Activated T-cell treated with anti-CD3 and anti-CD28 coated beads for 1 hour (primary cell): Measurements from ENCODE around the gene RIMS1.

Experiments used
- DNase-seq: peaks from one replicate; pipeline ENCODE4 v3.0.0-alpha.2; 2020; ENCODE audit warnings: low read depth

The RIMS1 gene

GRCh38 chr6:72238900-72239299 is 352.6 kb downstream of the RIMS1 start:
- no peak for DNase-seq

DNA sequence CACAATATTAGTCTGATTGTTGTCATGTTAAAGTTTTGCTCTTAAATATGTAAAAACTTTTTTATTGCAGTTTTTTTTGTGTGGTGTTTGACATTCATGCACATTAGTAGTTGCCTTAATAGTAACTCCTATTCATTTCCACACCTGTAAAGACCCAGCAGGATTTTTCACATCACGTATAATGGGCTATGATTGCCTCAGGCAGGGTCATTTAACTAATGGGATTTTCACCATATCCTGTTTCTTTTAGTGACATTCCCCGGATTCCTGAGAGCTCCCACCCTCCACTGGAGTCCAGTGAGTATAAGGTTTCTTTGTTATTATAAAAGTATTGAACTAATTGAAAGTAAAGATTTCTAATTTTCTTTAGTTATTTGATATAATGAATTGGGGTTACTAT is 359.2 kb downstream of the RIMS1 start:
- no peak for DNase-seq

DNA sequence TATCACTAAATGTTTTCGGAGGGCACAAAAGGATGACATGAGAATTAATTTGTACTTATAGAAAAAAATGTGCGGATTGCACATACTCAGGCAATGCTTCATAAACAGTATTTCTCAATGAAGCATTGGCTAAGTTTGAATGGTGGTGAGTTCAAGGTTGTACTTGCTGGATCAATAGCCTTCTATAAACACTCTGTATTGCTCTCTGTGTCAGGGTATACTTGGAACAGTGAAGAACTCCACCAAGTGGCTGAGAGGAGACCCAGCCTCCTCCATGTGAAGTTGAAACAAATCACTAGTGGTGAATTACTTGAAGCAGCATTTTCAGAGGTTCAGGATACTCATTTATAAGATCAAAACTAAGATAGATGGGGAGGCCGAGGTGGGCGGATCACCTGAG is 360.6 kb downstream of the RIMS1 start:
- DNase-seq: no peak

- DNase-seq: no peak
Measured at GRCh38 chr6:72248621-72249020, 362.3 kb downstream of the RIMS1 start.

DNA sequence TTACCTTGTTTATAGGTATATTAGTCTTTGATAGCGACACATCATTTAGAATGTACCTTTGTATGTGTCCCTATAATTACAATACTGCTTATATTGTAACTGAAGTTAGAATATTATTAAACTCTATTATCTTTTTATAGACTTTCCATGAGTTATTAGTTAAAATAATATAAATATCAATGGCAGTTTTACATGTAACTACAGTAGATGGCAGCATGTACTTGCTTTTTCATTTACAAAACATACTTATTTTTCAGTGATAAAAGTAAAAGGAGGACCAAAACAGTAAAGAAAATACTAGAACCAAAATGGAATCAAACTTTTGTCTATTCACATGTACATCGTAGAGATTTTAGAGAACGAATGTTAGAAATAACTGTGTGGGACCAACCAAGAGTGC is 364.3 kb downstream of the RIMS1 start:
- DNase-seq: no peak

DNA sequence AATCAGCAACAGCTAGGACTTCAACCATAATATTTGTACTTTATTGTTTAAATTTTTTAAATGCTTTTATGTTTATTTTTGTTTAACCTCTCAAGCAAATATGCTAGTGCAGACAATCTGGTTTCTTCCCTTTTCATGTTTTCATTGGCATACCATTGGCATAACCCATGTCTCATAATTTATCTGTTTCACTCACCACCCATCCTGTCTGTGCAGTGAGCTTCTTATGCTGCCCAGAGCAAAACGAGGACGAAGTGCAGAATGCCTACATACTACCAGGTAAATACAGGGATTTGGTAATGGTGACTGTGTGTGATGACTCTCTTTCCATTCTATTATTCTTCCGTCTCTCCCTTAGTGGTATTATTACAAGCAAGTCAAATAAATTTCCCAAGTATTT is 374.1 kb downstream of the RIMS1 start:
- DNase-seq: no peak

DNA sequence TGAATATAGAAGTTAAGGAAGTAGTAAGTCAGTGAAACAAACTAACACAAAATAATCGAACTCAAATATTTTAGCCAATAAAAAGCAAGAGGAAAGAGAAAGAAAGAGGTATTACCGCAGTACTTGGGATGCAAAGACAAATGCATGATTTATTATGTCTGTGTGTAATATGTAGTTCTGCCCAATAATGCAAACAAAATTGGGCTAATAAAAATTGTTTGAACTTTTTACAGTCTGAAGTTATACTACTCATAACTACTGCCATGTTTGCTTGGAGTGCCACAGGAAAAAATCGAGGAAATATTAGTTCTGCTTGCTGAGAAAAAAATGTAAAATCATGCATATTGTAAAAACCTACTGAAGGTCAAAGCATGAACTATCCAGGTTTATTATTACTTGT is 375.2 kb downstream of the RIMS1 start:
- DNase-seq: no peak

DNA sequence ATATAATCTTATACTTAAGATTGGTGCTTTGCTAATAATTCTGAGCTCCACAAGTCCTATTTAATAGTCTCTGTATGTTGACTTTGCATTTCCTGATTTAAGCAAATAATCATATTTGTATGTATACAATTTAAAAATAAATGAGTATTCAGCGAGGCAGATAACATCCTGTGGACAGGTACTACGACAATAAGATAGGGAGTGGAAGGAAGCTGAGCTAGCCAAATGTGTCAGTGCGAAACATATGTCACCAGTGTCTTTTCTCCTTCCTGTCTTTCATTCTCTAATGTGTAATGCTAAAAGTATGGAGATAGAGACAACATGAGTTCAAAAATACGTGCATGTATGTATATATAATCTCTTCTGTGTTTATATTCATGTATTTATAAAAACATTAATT is 375.9 kb downstream of the RIMS1 start:
- DNase-seq: no peak

DNA sequence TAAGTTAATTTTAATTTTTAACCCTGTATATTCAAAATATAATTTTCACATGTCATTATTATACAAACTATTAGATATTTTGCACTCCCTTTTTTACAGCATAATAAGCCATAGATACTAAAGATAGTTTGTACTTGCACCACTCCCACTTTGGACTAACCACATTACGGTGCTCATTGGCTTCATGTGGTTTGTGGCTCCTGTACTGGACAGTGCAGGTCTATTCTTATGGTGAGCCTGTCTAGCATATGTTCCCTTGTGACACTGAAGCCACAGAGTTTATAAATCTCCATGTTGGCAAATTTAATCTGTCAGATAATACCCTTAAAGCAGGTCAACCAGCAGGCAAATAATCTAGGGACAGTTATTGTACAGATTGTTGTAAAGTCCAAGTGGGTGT is 381.1 kb downstream of the RIMS1 start:
- DNase-seq: no peak

DNA sequence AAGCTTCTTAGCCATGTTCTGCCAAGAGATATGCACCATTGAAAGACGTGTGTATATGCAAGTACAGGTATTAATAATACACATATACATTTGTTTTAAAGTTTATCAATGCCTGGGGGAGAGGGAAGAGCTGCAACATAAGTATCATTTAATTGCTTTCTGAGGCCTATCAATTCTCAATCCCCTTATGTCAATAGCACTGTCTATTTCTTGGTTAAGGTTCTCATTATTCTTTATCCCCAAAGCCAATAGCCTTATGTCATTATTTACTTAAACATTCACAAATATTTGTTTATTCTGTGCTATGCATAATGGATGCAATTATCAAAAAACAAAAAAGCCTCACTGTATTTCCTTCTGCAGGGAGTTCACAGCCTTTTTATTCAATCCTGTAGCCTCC is 385.2 kb downstream of the RIMS1 start:
- DNase-seq: no peak

GRCh38 chr6:72272958-72273357 is 386.6 kb downstream of the RIMS1 start:
- DNase-seq: no peak

DNA sequence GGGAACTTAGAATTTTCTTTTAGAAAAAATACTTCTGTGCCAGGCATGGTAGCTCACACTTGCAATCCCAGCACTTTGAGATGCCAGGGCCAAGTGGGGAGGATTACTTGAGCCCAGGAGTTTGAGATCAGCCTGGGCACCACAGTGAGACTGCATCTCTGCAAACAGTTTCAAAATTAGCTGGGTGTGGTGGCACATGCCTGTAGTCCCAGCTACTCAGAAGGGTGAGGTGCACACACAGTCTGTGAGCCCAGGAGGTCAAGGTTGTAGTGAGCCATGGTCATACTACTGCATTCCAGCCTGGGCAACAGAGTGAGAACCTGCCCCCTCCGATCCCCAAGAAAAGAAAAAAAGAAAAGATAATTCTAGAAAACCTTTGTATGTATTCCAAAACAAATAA is 389.5 kb downstream of the RIMS1 start:
- no peak for DNase-seq

GRCh38 chr6:72282201-72282600 is 395.9 kb downstream of the RIMS1 start:
- no peak for DNase-seq

DNA sequence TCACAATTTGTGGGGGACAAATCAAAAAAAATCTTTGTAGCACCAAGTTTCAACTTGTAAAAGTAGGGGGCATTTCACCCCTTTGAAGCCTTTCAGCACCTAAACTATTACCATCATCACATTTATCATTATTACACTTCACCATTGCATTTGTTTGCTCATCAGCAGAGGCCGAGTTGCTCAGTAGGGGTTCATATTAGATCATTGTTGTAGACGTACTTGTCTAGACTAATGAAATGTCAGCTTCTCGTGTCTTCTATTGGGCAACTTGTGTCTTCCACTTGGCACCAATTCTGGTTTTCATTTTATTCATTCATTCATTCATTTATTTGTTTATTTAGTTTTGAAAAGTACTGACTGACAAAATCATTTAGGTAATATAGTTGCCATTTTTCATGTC is 397.2 kb downstream of the RIMS1 start:
- no peak for DNase-seq

- no peak for DNase-seq
Measured at GRCh38 chr6:72286911-72287311, 400.6 kb downstream of the RIMS1 start.

GRCh38 chr6:72287801-72288200 is 401.5 kb downstream of the RIMS1 start:
- no peak for DNase-seq

DNA sequence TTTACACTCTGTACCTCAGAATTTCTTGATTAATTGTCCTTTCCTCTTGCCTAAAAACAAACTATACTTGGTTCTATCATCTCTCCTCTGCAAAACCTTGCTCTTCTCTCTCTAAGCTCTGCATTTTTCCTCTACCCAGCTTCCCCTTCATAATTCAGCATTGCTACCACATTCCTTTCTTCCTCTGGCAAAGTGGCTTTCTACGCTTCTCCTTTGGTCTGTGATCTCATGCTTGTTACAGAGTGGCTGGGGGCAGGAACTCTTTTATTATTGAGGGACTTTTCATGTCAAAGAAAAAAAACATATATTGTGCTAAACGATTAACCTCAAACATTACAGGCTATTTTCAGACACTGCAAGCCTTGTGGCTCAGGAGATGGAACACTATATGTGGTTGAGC is 402.2 kb downstream of the RIMS1 start:
- no peak for DNase-seq

DNA sequence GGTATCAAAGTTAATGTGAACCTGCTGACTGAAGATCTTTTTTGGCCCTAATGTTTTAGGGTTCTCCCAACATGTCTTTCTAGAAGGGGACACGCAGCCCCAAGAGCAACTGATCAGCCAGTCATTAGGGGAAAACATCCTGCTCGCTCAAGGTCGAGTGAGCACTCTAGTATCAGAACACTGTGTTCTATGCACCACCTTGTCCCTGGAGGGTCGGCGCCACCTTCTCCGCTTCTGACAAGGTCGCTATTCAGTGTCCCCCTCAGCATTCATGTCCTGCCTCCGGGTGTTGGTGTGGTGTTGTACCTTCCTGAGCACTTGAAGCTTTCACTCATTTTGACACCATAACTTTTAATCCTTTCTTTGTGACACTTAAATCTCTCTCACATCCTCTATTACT is 404.3 kb downstream of the RIMS1 start:
- no peak for DNase-seq

DNA sequence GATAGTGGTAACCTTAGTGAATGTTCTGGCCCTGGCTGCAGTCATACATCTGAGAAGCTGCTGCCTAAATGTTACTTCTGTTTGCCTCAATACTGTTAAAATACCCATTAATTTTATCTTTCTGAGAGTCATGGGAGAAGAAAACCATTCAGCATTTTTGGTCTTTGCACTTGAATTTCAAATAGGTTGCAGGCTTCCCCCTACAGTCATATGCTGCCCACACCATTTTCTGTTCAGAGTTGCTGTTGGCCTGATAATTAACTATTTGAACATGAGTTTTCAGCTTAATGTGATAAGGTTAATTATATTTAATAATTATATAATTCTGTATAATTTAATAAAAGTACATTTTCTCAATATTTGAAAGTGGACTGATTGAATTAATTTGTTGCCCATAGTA is 410.0 kb downstream of the RIMS1 start:
- DNase-seq: no peak

GRCh38 chr6:72305971-72306370 is 419.6 kb downstream of the RIMS1 start:
- no peak for DNase-seq

GRCh38 chr6:72316675-72317380 is 430.5 kb downstream of the RIMS1 start:
- DNase-seq: no peak

GRCh38 chr6:72321788-72322187 is 435.4 kb downstream of the RIMS1 start:
- DNase-seq: no peak

- DNase-seq: no peak
Measured at GRCh38 chr6:72322771-72323170, 436.4 kb downstream of the RIMS1 start.

GRCh38 chr6:72324591-72324990 is 438.2 kb downstream of the RIMS1 start:
- DNase-seq: no peak

DNA sequence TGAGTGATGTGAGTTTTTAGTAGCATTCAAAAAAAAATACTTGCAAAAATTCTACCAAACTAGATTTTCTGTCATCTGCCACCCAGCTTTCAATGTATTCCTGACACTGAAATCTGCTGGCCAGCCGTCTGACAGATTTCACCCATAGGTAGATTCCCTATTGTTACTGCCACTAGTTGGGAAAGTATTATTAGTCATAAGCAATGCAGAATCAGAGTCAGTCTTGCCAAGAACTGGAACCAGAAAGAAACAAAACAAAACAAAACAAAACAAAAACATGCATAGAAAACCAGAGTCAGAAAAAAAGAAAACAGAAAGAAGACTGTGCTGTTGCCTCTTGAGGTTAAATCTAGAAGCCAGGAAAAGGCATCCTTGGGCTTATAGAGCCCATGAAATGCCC is 442.4 kb downstream of the RIMS1 start:
- DNase-seq: no peak
